GM12873 (cell line): ENCODE results near the gene TMEM209.

Experiments used
- CTCF ChIP-seq: IDR thresholded peaks from 2 replicates; pipeline ENCODE4 v1.5.1; 2012; ENCODE audit warnings: low read depth, mild to moderate bottlenecking, moderate library complexity, low read length, control low read depth; ENCODE audit not compliant: insufficient read depth; ENCODE audit errors: missing control alignments

The TMEM209 gene

DNA sequence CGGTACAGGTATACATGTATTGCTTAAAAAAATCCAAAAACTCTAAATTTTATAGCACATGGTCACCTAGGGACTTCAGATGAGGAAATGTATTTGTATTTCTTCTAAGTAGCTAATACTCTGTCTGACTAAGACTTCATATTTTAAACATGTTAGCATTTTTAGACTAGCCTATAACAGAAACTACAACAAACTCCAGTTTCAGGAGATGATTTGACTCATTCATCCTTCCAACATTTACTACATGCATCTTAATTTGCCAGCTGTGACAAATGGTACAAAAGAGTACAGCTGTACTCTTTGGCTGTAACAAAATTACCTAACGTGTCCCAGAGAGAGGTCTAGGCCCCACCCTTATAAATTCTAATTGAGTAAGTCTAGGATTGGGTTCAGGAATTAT lies 22.2 kb downstream of the TMEM209 start:
- TF ChIP-seq CTCF, result no peak

- TF ChIP-seq CTCF, result no peak
Observed at GRCh38 chr7:130181263-130181605, 24.0 kb downstream of the TMEM209 start.

DNA sequence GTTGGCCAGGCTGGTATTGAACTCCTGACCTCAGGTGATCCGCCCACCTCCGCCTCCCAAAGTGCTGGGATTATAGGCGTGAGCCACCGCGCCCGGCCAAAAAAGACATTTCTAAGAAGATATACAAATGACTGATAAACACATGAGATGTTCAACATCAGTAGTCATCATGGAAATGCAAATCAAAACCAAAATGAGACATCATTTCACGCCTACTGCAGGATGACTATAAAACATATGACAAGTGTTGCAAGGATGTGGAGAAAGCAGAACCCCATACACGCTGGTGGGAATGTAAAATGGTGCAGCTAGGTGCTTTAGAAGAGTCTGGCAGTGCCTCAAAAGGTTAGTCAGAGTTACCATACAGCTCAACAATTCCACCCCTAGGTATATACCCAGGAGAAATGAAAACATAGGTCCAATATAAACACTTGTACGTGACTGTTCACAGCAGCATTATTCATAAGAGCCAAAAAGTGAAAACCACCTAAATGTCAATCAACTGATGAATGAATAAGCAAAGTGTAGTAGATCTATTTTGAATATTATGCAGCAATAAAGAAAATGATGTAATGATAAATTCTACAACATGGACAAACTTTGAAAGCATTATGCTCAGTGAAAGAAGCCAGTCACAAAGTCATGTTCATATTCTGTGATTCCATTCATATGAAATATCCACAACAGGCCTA lies 24.5 kb downstream of the TMEM209 start:
- no peak for TF ChIP-seq CTCF

- TF ChIP-seq CTCF, result no peak
Observed at GRCh38 chr7:130179631-130180030, 25.6 kb downstream of the TMEM209 start.

- no peak for TF ChIP-seq CTCF
Observed at GRCh38 chr7:130178251-130178650, 27.0 kb downstream of the TMEM209 start.

- no peak for TF ChIP-seq CTCF
Observed at GRCh38 chr7:130174237-130174959, 30.8 kb downstream of the TMEM209 start.

DNA sequence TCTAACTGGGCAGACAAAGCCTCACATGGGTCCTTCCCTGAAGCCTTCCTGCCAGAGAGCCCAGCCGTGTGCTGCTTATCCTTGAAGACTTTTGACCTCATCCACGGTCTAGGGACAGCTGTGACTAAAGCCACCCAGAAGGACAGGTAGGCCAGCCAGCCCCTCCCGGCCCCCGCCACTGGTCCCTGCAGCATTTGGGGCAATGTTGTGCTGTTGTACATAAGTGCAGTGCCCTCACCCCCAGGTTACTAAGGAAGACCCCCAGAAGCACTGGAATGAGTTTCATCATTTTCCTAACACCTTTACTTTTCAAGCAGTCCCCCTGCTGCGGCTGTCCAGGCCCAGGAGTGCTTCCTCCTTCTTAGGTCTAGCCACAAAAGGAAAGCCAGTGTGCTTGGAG lies 43.0 kb downstream of the TMEM209 start:
- no peak for TF ChIP-seq CTCF
